ENCODE results near the gene WFDC12.

WFDC12 gene

DNA sequence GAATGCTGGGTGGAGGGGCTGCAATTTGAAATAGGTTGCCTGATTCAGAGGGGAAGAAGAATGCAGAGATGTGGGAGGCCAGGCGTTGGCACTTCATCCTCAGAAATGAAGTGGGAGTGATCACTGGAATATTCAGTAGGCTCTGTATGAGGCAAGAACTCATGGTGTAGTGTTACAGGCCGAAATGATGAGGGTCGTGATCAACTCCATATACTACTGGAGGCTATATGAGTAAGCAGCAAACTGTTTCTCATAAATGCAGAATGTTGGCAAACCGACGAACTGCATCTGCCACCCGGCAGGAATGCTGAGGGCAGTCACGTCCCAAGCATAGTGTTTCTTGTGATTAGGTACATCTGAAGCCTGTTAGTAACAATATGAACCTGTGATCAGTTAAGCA is 36.0 kb downstream of the WFDC12 start:
- no peak for DNase-seq

DNA sequence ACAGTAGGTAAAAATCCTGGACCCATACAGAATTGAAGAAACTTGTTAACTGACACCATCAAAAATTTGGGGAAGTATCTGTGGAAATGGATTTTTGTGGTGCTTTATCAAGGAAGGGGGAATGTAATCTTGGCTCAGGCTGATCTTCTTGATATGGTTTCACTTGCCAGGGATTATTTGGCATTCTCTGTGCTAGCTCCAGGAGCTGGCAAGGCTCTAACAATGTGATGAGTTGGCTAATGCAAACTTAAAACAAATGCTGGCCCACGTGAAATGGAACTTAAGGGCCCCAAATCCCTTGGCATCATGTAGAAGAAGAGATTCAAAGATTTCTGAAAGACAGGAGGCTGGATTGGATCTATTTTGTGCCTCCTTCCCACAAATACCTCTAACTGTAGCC is 36.5 kb downstream of the WFDC12 start:
- DNase-seq, result no peak

DNA sequence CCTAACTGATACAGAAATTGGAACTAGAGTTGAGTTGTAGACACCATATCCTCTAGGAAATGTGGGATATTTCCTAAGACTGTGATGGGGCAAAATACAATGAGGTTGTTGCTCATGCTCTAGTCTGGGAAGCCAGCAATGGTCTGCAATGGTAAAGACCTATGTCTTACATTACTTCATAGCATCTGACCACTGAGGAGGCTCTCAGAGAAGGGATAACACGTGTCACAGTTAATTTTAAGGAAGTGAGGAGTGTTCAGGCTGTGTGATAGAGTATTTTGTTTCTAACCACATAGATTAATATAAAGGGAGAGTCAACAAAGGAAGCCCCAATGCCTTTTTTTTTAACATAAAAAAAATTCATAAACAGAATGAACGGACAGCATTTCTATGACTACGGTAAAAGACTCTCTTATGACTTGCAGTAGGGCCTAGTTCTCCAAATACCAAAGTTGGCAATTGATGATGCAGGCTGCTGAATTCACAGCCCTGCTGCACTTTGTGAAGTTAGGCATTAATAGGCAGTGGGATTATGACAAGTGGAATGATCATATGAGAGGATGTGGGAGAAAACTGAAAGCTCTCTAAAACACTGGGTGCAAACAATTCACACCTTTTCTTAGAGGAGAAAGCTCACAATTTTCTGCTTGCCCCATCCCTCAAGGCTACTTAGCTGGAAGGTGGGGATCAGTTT is 37.0 kb downstream of the WFDC12 start:
- no peak for DNase-seq

DNA sequence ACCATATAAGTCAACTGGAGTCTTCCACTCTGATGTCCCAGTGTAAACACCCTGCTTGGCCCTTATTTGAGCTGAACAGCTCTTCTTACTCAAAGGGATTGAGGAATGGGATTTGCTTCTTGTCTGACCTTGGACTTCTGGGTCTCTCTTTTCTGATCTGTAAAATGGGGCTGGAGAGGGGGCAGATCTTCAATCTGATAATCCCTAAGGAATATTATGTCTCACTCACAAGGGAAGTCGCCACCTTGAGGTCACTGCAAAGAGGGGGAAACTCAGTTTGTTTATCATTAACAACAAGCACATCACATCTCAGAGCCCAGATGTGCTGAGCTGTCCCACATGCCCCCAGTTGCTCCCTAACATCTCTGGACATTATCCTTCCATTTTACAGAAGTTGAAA is 38.4 kb downstream of the WFDC12 start:
- no peak for DNase-seq

DNA sequence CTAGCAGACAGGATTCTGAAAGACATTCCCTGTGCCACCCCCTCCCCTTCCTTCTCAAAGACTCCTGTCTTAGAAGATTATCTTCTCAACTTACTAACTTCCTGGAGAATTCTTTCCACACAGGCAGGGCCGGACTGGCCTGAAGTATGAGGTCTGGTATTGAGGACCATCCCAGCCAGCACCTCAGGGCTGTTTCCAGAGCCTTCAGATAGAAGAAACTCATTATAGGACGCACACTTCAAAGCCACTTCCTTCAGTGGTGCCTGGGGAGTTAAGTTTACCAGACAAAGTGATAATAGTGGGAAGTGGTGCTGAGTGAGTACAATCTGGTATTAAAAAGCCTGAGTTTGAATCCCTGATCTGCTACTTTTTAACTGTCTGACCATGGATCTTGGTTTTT is 39.0 kb downstream of the WFDC12 start:
- no peak for DNase-seq

DNA sequence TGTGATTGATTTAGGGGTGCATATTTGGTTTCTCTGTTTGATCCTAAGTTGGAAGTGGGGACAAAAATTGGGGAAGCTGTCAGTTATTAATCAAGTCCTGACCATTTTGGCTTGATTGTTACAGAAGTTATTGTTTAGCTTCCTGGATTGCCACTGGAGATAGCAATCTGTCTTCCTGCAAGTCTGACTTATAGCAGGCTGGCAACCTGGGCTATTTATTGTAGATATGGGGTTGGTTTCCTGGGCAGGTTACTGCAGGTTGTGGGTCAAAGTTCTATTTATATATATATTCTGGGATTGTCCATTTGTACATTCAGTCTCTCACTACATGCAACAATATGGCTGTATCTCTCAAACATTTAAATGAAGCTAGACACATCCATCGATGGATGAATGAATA is 41.1 kb downstream of the WFDC12 start:
- DNase-seq, result no peak

DNA sequence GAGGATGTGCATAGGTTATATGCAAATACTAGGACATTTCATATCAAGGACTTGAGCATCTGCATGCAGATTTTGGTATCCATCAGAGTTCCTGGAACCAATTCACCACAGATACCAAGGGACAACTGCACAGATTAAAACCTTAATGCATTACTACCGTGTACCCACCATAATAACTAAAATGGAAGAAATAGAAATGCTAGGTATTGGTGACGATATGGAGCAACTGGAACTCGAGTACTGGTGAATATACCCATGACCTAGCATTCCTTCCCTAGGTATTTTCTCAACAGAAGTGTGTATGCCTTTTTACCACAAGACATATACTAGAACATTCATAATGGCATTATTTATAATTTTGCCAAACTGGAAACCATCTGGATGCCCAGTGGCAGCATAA is 41.8 kb downstream of the WFDC12 start:
- no peak for DNase-seq

DNA sequence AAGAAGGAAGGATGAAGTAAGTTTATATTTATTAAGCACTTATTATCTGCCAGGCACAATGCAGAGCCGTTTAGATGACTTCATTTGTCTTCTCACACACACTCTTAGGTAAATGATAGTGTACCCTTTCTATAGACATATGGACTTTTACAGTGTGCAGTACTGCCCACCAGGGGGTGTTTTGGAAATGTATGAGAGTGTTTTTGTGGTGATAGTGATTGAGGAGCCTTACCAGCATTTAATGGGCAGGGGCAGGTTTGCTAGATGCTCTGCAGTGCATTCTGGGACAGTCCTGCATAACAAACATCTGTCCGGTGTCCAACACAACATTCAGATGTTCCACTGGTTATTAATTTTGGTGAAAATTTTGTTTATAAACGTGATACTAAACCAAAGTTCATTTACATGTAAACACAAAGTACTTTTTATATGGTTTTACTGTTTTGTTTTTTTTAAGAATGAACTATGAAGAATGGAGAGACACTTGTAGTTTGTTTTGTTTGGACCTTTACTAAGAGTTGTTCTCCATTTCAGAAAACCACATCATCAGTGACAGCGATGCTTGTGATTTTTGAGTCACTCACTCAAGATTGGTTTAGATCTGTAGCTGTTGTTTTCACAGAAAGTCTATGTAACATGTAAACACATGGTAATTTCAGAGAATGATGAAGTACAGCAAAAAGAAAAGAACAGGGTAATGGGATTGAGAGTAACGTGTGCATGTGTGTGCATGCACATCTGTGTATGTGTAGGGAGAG is 43.2 kb downstream of the WFDC12 start:
- DNase-seq, result no peak

DNA sequence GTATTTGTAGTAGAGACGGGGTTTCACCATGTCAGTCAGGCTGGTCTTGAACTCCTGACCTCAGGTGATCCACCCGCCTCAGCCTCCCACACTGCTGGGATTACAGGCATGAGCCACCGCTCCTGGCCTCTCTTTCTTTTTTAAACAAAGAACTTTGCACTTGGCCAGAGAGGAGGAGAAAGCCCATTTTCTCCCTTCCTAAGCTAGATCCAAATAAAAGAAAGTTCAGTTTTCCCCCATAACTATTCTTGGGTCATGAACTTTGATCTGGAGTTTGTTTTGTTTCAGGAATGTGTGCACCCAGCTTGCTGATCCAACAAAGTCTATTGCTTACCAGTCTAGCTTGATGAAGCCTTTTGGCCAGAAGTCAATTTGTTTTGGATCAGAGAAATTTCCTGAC is 46.7 kb downstream of the WFDC12 start:
- no peak for DNase-seq

All from activated naive CD4-positive, alpha-beta T cell (primary cell).